Uterus (tissue), 2 donors: ENCODE results near the gene CHCHD3.

Source experiments
- POLR2A ChIP-seq, 2 donors: fragments of 450-650 bp; IDR thresholded peaks; one replicate each; pipeline ENCODE4 v1.6.1; 2016; ENCODE audit warnings: antibody characterized with exemption in 2 of 2, mild to moderate bottlenecking in 1 of 2, moderate library complexity in 1 of 2
- TF ChIP-seq, protein P1 (sequence below), 4 experiments: fragments of 200-600 bp in 2 of 4; fragments of 450-650 bp in 2 of 4; sonication (generic) in 2 of 4; IDR thresholded peaks; one replicate each; pipeline ENCODE4 v1.5.1; 2016 to 2019; ENCODE audit warnings: antibody characterized with exemption in 4 of 4, mild to moderate bottlenecking in 2 of 4, moderate library complexity in 1 of 4

DNA sequence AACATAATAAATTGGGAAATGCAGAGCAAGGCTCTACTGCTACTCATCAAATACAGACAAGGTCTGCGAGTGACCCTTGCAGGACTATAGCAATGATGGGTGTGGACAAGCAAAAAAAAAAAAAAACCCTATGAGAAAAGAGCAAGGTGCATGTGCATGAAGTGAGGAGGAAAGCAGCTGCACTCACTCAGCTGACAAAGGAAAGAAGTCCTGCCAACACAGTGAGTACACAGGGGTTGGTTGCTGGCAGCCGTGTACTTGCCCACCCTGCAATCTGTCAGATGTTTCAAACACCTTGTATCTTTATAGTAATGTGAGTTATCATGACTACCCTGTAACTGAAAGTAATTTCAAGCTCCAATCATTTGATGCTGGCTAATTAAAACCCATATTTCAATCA, 20.5 kb downstream of the CHCHD3 start:
- TF ChIP-seq, protein P1, sequence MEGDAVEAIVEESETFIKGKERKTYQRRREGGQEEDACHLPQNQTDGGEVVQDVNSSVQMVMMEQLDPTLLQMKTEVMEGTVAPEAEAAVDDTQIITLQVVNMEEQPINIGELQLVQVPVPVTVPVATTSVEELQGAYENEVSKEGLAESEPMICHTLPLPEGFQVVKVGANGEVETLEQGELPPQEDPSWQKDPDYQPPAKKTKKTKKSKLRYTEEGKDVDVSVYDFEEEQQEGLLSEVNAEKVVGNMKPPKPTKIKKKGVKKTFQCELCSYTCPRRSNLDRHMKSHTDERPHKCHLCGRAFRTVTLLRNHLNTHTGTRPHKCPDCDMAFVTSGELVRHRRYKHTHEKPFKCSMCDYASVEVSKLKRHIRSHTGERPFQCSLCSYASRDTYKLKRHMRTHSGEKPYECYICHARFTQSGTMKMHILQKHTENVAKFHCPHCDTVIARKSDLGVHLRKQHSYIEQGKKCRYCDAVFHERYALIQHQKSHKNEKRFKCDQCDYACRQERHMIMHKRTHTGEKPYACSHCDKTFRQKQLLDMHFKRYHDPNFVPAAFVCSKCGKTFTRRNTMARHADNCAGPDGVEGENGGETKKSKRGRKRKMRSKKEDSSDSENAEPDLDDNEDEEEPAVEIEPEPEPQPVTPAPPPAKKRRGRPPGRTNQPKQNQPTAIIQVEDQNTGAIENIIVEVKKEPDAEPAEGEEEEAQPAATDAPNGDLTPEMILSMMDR (IDR thresholded peaks at IDR 0.05): no peak
- TF ChIP-seq POLR2A (IDR thresholded peaks at IDR 0.05): no peak
